Stimulated activated effector memory CD8-positive, alpha-beta T cell treated with anti-CD3 and anti-CD28 coated beads, Interleukin-12 subunit alpha, Interleukin-12 subunit beta, amount 100 ng/mL, for 72 hours (primary cell): ENCODE data around the gene CHMP1A.
"Not testable (repeated sequence)": the region's sequence is repeated elsewhere in the genome, so short reads cannot be mapped to it uniquely, and the experiment has no call there.

Experiments
- ATAC-seq: fragments of 150-1000 bp; cut with Tn5 transposase; 2 replicates; pipeline ENCODE4 v1.10.0; 2021
- DNase-seq, 2 donors: peaks; one replicate each; pipeline ENCODE4 v3.0.0; 2021 to 2022; ENCODE audit warnings: low spot score in 2 of 2
- H3K27ac Mint-ChIP-seq: one replicate; pipeline ENCODE4 v1.8.0; 2022; ENCODE audit warnings: mild to moderate bottlenecking, mixed read lengths
- H3K36me3 Mint-ChIP-seq: one replicate; pipeline ENCODE4 v1.8.0; 2022; ENCODE audit warnings: mild to moderate bottlenecking, mixed read lengths
- H3K4me1 Mint-ChIP-seq: one replicate; pipeline ENCODE4 v1.8.0; 2022; ENCODE audit warnings: mixed read lengths
- H3K4me3 Mint-ChIP-seq: one replicate; pipeline ENCODE4 v1.8.0; 2022; ENCODE audit warnings: mild to moderate bottlenecking, mixed read lengths
- H3K9me3 Mint-ChIP-seq: one replicate; pipeline ENCODE4 v1.8.0; 2022; ENCODE audit warnings: mixed read lengths

Gene CHMP1A

DNA sequence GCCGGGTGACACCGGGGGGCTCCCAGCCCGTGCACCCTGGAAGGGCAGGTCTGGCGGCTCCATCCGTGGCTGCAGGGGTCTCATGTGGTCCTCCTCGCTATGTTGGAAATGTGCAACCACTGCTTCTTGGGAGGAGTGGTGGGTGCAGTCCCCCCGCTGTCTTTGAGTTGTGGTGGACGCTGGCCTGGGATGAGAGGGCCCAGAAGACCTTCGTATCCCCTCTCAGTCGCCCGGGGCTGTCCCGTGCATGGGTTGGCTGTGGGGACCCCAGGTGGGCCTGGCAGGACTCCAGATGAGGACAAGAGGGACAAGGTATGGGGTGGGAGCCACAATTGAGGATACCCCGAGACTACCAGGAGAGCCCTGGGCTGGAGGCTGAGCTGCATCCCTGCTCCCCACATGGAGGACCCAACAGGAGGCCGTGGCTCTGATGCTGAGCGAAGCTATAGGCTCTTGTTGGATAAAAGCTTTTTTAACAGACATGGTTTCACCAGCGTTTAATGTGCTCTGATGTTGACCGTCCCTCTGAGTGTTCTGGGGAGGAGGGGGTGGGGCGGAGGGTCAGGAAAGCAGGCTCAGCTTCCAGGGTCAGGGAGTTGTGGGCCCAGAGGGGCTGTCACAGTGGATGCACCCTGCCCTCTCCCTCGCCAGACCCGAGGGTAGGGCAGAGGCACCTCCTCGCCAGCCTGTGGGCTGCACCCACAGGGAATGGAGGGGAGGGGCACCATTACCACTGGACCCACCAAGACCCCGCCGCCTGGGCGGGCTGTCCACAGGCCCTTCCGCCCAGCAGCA is 38.6 kb upstream of the CHMP1A start:
- Mint-ChIP-seq H3K4me3 (no peak overlapping the region), H3K36me3 (peaks cover 53% of the 10 kb centered on the region)

DNA sequence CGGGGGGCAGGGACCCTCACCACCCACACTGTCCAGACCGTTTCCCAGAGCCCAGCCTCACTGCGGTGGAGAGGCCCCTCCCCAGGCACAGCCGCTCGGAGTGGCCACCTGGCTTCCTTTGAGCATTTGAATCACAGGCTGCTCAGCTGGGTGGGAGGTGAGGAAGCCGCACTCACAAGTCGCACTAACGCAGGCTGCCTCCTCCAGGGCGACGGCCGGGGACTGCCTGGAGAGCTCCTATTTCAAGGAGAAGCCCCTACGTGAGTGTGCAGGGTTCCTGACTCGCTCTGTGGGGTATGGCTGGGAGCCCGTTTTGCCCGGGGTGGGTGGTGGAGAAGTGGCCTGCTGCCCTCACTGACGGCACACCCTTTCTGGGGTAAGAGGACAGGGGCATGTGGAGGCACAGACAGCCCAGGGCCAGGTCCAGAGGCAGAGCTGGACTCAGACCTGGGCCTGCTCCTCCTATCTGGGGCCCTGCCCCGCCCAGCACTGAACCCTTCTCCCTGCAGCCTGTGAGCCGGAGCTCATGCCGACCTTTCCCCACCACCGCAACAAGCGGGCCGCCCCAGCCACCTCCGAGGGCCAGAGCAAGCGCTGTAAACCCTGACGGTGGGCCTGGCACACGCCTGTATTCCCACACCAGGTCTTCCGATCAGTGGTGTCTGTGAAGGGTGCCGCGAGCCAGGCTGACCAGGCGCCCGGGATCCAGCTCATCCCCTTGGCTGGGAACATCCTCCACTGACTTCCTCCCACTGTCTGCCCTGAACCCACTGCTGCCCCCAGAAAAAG is 37.8 kb upstream of the CHMP1A start:
- H3K4me3 Mint-ChIP-seq = no peak overlapping the region
- peaks cover 58% of the 10 kb centered on the region for H3K36me3 Mint-ChIP-seq
- H3K27ac Mint-ChIP-seq = peak overlapping the region; percentile 40
- H3K4me1 Mint-ChIP-seq = peaks cover 37% of the 10 kb centered on the region
- no peak for DNase-seq
- ATAC-seq = no peak
- H3K9me3 Mint-ChIP-seq = no peaks in the 10 kb centered on the region

More for the DNA sequence above, 38.6 kb upstream of the CHMP1A start:
- peak overlapping the region; percentile 40 for H3K27ac Mint-ChIP-seq
- no peaks in the 10 kb centered on the region for H3K9me3 Mint-ChIP-seq
- no peak for DNase-seq
- no peak for ATAC-seq
- H3K4me1 Mint-ChIP-seq = peaks cover 35% of the 10 kb centered on the region

DNA sequence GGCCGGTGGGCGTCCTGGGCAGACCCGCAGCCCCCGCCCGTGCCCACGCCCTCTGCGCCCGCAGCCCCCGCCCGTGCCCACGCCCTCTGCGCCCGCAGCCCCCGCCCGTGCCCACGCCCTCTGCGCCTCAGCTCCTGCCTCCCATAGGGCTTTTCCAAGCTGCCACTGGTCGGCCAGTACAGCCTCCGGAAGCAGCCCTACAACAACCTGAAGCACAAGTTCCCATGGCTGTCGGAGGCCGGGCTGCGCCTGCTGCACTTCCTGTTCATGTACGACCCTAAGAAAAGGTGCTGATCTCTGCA is 37.2 kb upstream of the CHMP1A start:
- Mint-ChIP-seq H3K36me3 (peaks cover 58% of the 10 kb centered on the region), H3K4me1 (peaks cover 35% of the 10 kb centered on the region), H3K27ac (peak overlapping the region; percentile 40)
- DNase-seq, H3K4me3 Mint-ChIP-seq, H3K9me3 Mint-ChIP-seq, ATAC-seq: not testable (repeated sequence)

DNA sequence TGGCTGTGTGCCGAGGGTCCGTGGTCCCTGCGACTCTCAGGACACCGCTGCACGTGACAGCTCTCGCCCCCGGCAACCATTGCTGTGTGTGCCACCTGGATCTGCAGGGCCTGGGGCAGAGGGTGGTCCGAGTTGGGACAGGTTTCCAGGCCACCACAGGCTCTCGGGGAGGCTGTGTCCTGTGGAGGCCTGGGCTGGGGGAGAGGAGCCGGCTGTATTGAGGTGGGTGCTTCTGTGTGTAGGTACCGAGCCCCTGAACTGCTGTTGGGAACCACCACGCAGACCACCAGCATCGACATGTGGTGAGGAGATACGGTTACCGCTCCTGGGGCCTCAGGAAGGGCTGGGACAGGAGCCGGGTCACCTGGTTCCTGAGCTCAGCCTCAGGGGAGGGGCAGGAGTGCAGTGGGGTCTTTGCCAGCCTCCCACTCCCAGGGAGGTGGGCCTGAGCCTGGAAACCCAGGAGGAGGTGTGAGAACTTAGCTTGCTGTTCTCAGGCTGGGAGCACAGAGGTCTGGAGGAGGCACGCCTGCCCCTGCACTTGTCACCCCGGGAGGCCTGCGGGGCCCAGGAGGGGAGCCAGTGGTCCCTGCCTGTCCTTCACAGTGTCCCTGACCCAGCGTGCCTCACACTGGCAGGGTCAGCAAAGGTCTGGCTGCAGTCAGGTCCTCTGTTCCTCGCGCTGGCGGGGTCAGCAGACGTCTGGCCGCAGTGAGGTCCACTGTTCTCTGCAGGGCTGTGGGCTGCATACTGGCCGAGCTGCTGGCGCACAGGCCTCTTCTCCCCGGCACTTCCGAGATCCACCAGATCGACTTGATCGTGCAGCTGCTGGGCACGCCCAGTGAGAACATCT is 36.6 kb upstream of the CHMP1A start:
- Mint-ChIP-seq H3K27ac (no peak overlapping the region), H3K36me3 (peaks cover 56% of the 10 kb centered on the region), H3K4me1 (peaks cover 35% of the 10 kb centered on the region), H3K4me3 (no peak overlapping the region), H3K9me3 (no peaks in the 10 kb centered on the region)
- no peak for DNase-seq
- ATAC-seq = no peak

DNA sequence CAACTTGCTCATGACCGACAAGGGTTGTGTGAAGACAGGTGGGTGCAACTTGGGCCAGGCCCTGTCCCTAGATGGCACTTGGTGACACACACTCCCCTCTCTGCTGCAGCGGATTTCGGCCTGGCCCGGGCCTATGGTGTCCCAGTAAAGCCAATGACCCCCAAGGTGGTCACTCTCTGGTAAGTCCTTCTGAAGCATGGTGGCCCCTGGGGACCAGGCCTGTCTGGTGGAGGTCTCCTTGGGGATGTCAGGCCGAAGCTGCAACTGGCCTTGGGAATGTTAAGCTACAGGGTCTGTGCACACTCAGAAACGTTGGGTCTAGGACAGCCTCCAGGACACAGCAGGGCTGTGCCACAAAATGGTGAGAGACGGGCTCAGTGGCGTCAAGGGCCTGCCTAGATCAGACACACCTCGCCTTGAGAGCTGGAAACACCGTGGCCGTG is 35.8 kb upstream of the CHMP1A start:
- no peak for ATAC-seq
- peaks cover 53% of the 10 kb centered on the region for H3K36me3 Mint-ChIP-seq

DNA sequence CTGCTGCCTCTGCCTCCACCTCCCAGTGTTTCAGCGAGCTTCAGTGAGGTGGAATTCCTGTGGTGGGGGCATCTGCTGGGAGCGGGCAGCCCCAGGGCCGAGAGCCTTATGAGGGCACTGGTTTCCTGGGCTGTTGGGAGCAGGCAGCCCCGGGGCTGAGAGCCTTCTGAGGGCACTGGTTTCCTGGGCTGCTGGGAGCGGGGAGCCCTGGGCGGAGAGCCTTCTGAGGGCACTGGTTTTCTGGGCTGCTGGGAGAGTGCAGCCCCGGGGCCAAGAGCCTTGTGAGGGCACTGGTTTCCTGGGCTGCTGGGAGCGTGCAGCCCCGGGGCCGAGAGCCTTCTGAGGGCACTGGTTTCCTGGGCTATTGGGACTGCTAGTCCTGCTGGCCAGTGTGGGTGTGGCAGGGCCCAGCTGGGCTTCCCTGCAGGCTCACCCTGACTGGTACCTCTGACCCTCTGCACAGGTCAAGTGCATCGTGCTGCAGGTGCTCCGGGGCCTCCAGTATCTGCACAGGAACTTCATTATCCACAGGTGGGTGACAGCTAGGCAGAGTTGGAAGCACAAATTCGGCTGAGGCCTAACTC is 34.6 kb upstream of the CHMP1A start:
- H3K4me1 Mint-ChIP-seq = peaks cover 46% of the 10 kb centered on the region
- no peak for ATAC-seq
- no peak for DNase-seq
- peaks cover 63% of the 10 kb centered on the region for H3K36me3 Mint-ChIP-seq
- H3K27ac Mint-ChIP-seq = no peak overlapping the region
- H3K9me3 Mint-ChIP-seq = no peaks in the 10 kb centered on the region
- no peak overlapping the region for H3K4me3 Mint-ChIP-seq

More for the DNA sequence above, 35.8 kb upstream of the CHMP1A start:
- H3K4me3 Mint-ChIP-seq = no peak overlapping the region
- H3K9me3 Mint-ChIP-seq = no peaks in the 10 kb centered on the region
- no peak for DNase-seq
- H3K27ac Mint-ChIP-seq = no peak overlapping the region
- peaks cover 35% of the 10 kb centered on the region for H3K4me1 Mint-ChIP-seq

DNA sequence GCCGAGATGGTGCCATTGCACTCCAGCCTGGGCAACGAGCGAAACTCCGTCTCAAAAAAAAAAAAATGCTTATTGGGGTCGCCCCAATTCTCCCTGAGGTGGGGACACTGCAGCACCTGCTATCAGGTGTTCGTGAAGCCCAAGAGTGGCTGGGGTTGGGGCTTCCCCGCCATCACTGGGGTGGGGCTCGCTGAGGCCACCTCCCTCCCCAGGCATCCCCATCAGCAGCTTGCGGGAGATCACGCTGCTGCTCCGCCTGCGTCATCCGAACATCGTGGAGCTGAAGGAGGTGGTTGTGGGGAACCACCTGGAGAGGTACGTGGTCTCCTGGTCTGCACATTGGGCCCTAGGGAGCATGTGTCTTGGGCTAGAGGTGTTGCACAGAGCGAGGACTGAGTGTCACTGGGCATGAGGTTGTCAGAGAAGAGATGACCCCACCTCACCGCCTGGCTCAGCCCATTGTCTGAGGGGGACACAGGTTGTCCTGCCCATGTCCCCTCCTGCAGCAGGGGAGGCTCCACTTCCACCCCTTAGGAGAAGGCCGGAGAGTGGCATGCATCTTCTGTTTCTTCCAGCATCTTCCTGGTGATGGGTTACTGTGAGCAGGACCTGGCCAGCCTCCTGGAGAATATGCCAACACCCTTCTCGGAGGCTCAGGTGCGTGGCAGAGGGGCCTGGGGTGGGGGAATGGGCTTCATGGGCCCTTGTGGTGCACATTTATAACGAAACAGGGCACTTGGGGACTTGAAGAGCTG is 33.9 kb upstream of the CHMP1A start:
- DNase-seq = no peak
- H3K9me3 Mint-ChIP-seq = no peaks in the 10 kb centered on the region
- ATAC-seq = no peak
- H3K36me3 Mint-ChIP-seq = peaks cover 67% of the 10 kb centered on the region
- no peak overlapping the region for H3K27ac Mint-ChIP-seq
- peaks cover 43% of the 10 kb centered on the region for H3K4me1 Mint-ChIP-seq
- no peak overlapping the region for H3K4me3 Mint-ChIP-seq

DNA sequence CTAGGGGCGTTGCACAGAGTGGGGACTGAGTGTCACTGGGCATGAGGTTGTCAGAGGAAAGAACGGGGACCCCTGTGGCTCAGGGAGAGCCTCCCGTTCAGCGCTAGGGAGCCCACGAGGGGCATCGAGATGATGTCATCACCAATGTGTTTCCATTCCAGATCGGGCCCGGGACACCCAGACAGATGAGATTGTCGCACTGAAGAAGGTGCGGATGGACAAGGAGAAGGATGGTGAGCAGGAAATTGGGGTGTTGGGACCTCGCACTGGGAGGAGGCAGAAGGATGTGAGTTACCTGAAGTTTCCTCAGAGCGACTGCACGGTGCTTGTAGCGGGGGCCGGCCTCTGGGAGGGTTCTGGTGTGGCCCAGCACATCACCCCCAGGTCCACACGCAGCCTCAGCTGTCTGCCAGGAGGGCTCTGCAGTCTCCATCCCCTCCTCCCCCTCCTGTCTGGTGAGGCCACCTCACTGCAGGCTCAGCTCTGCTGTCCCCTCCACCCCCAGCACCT is 32.9 kb upstream of the CHMP1A start:
- peaks cover 69% of the 10 kb centered on the region for H3K36me3 Mint-ChIP-seq
- peaks cover 37% of the 10 kb centered on the region for H3K4me1 Mint-ChIP-seq
- no peak for ATAC-seq
- no peaks in the 10 kb centered on the region for H3K9me3 Mint-ChIP-seq
- no peak for DNase-seq
- no peak overlapping the region for H3K27ac Mint-ChIP-seq
- no peak overlapping the region for H3K4me3 Mint-ChIP-seq

DNA sequence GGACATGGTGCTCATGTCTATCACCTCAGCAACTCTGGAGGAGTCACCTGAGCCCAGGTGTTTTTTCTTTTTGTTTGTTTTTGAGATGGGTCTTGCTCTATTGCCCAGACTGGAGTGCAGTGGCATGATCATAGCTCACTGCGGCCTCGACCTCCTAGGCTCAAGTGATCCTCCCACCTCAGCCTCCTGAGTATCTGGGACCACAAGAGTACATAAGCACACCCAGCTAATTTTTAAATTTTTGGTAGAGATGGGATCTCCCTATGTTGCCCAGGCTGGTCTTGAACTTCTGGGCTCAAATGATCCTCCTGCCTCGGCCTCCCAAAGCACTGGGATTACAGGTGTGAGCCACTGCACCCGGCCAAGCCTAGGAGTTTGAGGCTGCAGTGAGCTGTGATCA is 32.1 kb upstream of the CHMP1A start:
- DNase-seq, H3K9me3 Mint-ChIP-seq, ATAC-seq, H3K4me3 Mint-ChIP-seq, H3K27ac Mint-ChIP-seq: not testable (repeated sequence)
- Mint-ChIP-seq H3K36me3 (peaks cover 61% of the 10 kb centered on the region), H3K4me1 (peaks cover 34% of the 10 kb centered on the region)

DNA sequence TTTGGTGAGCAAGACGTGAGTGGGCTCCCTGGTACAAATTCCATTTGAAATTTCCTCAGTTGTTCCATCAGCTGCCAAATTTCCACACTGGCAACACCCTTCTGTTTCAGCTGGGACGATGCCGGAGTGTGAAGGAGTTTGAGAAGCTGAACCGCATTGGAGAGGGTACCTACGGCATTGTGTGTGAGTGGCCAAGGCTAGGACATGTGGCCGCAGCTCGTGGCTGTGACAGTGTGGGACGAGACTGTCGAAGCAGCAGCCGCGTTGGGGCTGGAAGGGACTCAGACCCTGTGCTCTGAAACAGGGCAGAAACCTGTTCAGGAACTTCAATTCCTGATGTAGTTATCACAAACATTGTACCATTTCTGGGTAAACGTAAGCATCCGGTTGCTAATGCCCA is 31.6 kb upstream of the CHMP1A start:
- ATAC-seq (no peak), DNase-seq (no peak)
- Mint-ChIP-seq H3K9me3 (no peaks in the 10 kb centered on the region), H3K36me3 (peaks cover 61% of the 10 kb centered on the region), H3K27ac (no peak overlapping the region), H3K4me1 (peaks cover 34% of the 10 kb centered on the region), H3K4me3 (no peak overlapping the region)

DNA sequence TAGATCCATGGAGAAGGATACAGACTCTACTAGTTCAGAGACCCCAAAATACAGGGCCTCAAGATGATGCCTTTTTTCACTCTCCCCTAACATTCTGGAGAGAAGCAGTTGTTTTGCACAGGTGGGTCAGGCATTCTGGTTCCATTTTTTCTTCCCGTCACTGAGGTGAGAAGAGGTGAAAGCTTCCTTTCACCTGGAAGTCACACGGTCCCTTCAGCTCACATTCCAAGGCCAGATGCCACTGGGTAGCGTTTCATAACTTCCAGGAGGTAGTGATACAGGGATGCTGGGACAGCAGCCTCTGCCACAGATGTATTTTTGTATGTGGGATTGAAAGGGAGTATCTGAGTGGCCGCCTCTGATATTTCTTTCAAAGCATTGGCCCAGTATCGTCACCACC is 30.9 kb upstream of the CHMP1A start:
- DNase-seq (no peak), ATAC-seq (no peak)
- H3K9me3 Mint-ChIP-seq = no peaks in the 10 kb centered on the region
- H3K36me3 Mint-ChIP-seq = peaks cover 54% of the 10 kb centered on the region
- H3K4me1 Mint-ChIP-seq = peaks cover 29% of the 10 kb centered on the region
- H3K27ac Mint-ChIP-seq = no peak overlapping the region
- H3K4me3 Mint-ChIP-seq = peak overlapping the region; percentile 83

DNA sequence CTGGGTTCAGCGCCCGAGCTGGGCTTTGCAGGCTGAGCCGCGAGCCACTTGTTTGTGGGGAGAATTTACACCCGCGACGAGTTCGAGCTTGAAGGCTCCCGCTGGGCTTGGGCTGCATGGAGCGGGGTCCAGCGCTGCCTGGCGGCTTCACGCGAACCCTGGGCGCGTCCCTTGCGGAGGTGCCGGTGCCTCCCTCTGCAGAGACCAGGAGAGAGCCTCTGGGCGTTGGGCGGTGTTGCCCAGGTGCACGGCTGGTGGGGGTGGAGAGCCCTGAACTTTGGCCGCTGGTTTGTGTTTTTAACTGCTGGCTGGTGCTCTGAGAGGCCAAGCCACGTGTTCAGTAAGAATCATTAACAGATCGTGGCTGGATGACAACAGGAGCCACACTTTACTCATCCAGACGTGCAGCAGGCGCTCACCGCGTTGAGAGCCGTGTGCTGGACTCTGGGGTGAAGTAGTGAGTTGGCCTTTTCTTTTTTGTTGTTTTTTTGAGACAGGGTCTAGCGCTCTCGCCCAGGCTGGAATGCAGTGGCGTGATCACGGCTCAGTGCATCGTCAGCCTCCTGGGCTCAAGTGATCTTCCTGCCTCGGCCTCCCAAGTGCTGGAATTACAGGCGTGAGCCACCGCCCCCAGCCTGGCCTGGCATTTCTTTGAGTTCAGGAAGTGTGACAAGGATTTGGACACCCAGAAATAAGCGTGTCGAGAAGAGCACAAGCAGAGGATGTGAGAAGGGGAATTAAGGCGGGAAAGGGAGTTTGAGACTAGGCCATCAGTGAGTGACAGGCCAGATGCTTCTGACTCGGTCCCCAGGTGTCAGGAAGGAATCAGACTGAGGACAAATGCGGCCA is 29.8 kb upstream of the CHMP1A start:
- H3K27ac Mint-ChIP-seq = peak overlapping the region; percentile 85
- H3K4me1 Mint-ChIP-seq = peaks cover 26% of the 10 kb centered on the region
- ATAC-seq (peak; percentile 48), DNase-seq (no peak)
- no peaks in the 10 kb centered on the region for H3K9me3 Mint-ChIP-seq
- H3K36me3 Mint-ChIP-seq = peaks cover 45% of the 10 kb centered on the region
- H3K4me3 Mint-ChIP-seq = peak overlapping the region; percentile 83

DNA sequence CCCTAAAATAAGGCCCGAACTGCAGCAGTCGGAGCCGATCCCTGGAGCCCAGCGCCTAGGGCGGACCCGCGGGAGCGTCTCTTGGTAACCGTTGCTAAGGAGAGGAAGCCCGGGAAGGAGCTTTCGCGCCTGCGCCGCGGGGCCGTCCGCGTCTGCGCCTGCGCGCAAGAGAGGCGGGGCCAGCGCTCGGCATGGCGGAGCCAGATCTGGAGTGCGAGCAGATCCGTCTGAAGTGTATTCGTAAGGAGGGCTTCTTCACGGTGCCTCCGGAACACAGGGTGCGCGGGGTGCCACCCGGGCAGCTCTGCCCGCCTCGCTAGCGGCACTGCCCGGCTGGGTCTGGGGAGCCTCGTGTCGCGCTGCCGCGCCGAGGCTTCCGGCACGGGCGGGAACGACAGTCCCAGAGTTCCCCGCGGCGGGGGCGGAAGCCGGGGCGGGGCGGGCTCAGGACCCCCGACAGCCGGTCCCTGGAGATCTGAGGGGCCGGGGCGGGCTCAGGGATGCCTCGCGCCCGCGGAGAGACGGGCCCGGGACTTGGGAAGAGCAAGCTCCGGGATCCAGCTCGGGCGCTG is 29.1 kb upstream of the CHMP1A start, which contains the start of gene CDK10:
TSS of gene CDK10 (plus strand) at position 170 of the 572 bp plus-strand sequence. CDS start at position 192, 22 bp downstream.
- Mint-ChIP-seq H3K4me1 (peaks cover 26% of the 10 kb centered on the region), H3K9me3 (no peaks in the 10 kb centered on the region), H3K27ac (peak within 1 kb of the TSS; percentile 85), H3K36me3 (peaks cover 37% of the 10 kb centered on the region), H3K4me3 (peak within 1 kb of the TSS; percentile 83)
- peak; percentile 98 to 99 for DNase-seq
- ATAC-seq = peak; percentile 90
